WTC11 (cell line): ENCODE measurements around the gene CALML4. TPM values are rescaled to one million over a fixed set of nuclear protein-coding genes. Genes with fewer than 3 reads are reported as not detected.
A peak's percentile ranks its signal among the peaks of the same experiment; 100 is the strongest.

Source experiments
- AFF4 ChIP-seq: sonication (generic); formaldehyde crosslinking; IDR thresholded peaks from 2 replicates; pipeline ENCODE4 v1.8.1; 2023; ENCODE audit warnings: mild to moderate bottlenecking, missing genetic modification reagents, borderline replicate concordance
- ARID4B ChIP-seq: sonication (generic); formaldehyde crosslinking; IDR thresholded peaks from 2 replicates; pipeline ENCODE4 v1.8.0; 2023; ENCODE audit warnings: missing genetic modification reagents, mild to moderate bottlenecking, borderline replicate concordance
- ATF1 ChIP-seq: sonication (generic); formaldehyde crosslinking; IDR thresholded peaks from 2 replicates; pipeline ENCODE4 v1.8.1; 2023; ENCODE audit warnings: mild to moderate bottlenecking, moderate library complexity, missing genetic modification reagents
- E2F1 ChIP-seq: sonication (generic); formaldehyde crosslinking; IDR thresholded peaks from 2 replicates; pipeline ENCODE4 v1.8.0; 2022; ENCODE audit warnings: mild to moderate bottlenecking, missing genetic modification reagents
- ERG ChIP-seq: fragments of 250-450 bp; sonication (Bioruptor Pico); IDR thresholded peaks from 2 replicates; pipeline ENCODE4 v1.8.0; 2021; ENCODE audit warnings: mild to moderate bottlenecking
- FOXJ3 ChIP-seq: sonication (generic); formaldehyde crosslinking; IDR thresholded peaks from 2 replicates; pipeline ENCODE4 v1.9.0; 2021; ENCODE audit warnings: missing genetic modification reagents, mild to moderate bottlenecking, borderline replicate concordance
- FOXP4 ChIP-seq: sonication (generic); formaldehyde crosslinking; IDR thresholded peaks from 2 replicates; pipeline ENCODE4 v1.8.0; 2022; ENCODE audit warnings: mild to moderate bottlenecking, missing genetic modification reagents
- HMGXB4 ChIP-seq: sonication (generic); formaldehyde crosslinking; IDR thresholded peaks from 2 replicates; pipeline ENCODE4 v1.8.1; 2023; ENCODE audit warnings: mild to moderate bottlenecking, moderate library complexity, missing genetic modification reagents
- IRF2 ChIP-seq: sonication (generic); formaldehyde crosslinking; IDR thresholded peaks from 2 replicates; pipeline ENCODE4 v1.8.0; 2022; ENCODE audit warnings: low read depth, missing genetic modification reagents, borderline replicate concordance
- JAZF1 ChIP-seq: fragments of 250-450 bp; sonication (Bioruptor Pico); IDR thresholded peaks from 2 replicates; pipeline ENCODE4 v1.9.0; 2021; ENCODE audit warnings: moderate library complexity, mild to moderate bottlenecking, inconsistent platforms
- MAX ChIP-seq: sonication (generic); formaldehyde crosslinking; IDR thresholded peaks from 2 replicates; pipeline ENCODE4 v1.8.0; 2022; ENCODE audit warnings: mild to moderate bottlenecking, missing genetic modification reagents
- MYBL2 ChIP-seq: sonication (generic); formaldehyde crosslinking; IDR thresholded peaks from 2 replicates; pipeline ENCODE4 v1.8.1; 2023; ENCODE audit warnings: mild to moderate bottlenecking, moderate library complexity, missing genetic modification reagents
- NFATC4 ChIP-seq: fragments of 250-450 bp; sonication (Bioruptor Pico); IDR thresholded peaks from 2 replicates; pipeline ENCODE4 v1.9.0; 2021; ENCODE audit warnings: mild to moderate bottlenecking
- NFYB ChIP-seq: sonication (generic); formaldehyde crosslinking; conservative IDR thresholded peaks from 2 replicates; pipeline ENCODE4 v1.8.0; 2022; ENCODE audit warnings: low read depth, missing genetic modification reagents
- PREB ChIP-seq: sonication (generic); formaldehyde crosslinking; IDR thresholded peaks from 2 replicates; pipeline ENCODE4 v1.8.1; 2022; ENCODE audit warnings: mild to moderate bottlenecking, missing genetic modification reagents, moderate library complexity, borderline replicate concordance
- RELA ChIP-seq: sonication (generic); formaldehyde crosslinking; IDR thresholded peaks from 2 replicates; pipeline ENCODE4 v1.8.1; 2022; ENCODE audit warnings: missing genetic modification reagents, mild to moderate bottlenecking, borderline replicate concordance
- TEAD4 ChIP-seq: sonication (generic); formaldehyde crosslinking; IDR thresholded peaks from 2 replicates; pipeline ENCODE4 v1.8.0; 2022; ENCODE audit warnings: mild to moderate bottlenecking, missing genetic modification reagents
- ZMAT4 ChIP-seq: fragments of 250-450 bp; sonication (Bioruptor Pico); IDR thresholded peaks from 2 replicates; pipeline ENCODE4 v1.9.0; 2021; ENCODE audit warnings: mild to moderate bottlenecking
- ZNF263 ChIP-seq: sonication (generic); formaldehyde crosslinking; IDR thresholded peaks from 2 replicates; pipeline ENCODE4 v1.8.1; 2022; ENCODE audit warnings: low read depth, mild to moderate bottlenecking, moderate library complexity, missing genetic modification reagents
- ZNF396 ChIP-seq: fragments of 250-450 bp; sonication (Bioruptor Pico); IDR thresholded peaks from 2 replicates; pipeline ENCODE4 v1.8.0; 2021; ENCODE audit warnings: mild to moderate bottlenecking, moderate library complexity, borderline replicate concordance
- total RNA-seq: library from RNA; stranded (reverse); gene quantifications from 3 replicates; pipeline ENCODE4 v1.2.3, GENCODE V29; 2021

CALML4 gene
- total RNA-seq, 1 experiment from 2014 or later = 9.8 TPM

GRCh38 chr15:68229386-68230156, 24.4 kb upstream of the CALML4 start, which contains the start of gene CLN6 (continued):
- TF ChIP-seq HMGXB4 (CRISPR knock-in tag) (peak; percentile 79), PREB (CRISPR knock-in tag) (no peak), ZMAT4 (CRISPR knock-in tag) (no peak), MYBL2 (CRISPR knock-in tag) (0 out of 2 replicates have a peak, but pooled peaks have one; percentile 35), ERG (CRISPR knock-in tag) (no peak), E2F1 (no peak), AFF4 (CRISPR knock-in tag) (0 out of 2 replicates have a peak, but pooled peaks have one; percentile 39), IRF2 (CRISPR knock-in tag) (no peak), NFATC4 (CRISPR knock-in tag) (no peak), ZNF396 (CRISPR knock-in tag) (no peak), FOXJ3 (no peak), TEAD4 (no peak), FOXP4 (CRISPR knock-in tag) (peak; percentile 92), NFYB (CRISPR knock-in tag) (0 out of 2 replicates have a peak, but pooled peaks have one; percentile 28), ATF1 (no peak), RELA (no peak; the same call in 1 of the 2 replicates), ARID4B (CRISPR knock-in tag) (peak; percentile 6; the same call in 1 of the 2 replicates), ZNF263 (CRISPR knock-in tag) (0 out of 2 replicates have a peak, but pooled peaks have one; percentile 36), MAX (CRISPR knock-in tag) (peak; percentile 92), JAZF1 (no peak)
